CD14-positive monocyte (primary cell): ENCODE results near the gene HLA-DPA1. TPM values are rescaled to one million over a fixed set of nuclear protein-coding genes. Genes with fewer than 3 reads are reported as not detected.

Experiments
- DNase-seq, 3 donors: peaks; one replicate each; pipeline ENCODE4 v3.0.0-alpha.2; 2011 to 2022
- H2AFZ ChIP-seq: 2 replicates; pipeline ENCODE4 v1.6.0; 2012; ENCODE audit warnings: mild to moderate bottlenecking, low read depth, low read length, inconsistent platforms; ENCODE audit not compliant: insufficient read depth, poor library complexity, severe bottlenecking
- H3K27ac ChIP-seq, 2 donors: 1 replicate in 1 of 2; 2 replicates in 1 of 2; pipeline ENCODE4 v1.5.1; 2012 to 2013; ENCODE audit warnings: low read length in 2 of 2, control low read depth in 1 of 2, inconsistent platforms in 1 of 2, low read depth in 1 of 2, mild to moderate bottlenecking in 1 of 2
- H3K27me3 ChIP-seq, 2 donors: one replicate each; pipeline versions ENCODE4 v1.6.0 to v1.6.1; 2011 to 2013; ENCODE audit warnings: low read length in 2 of 2; ENCODE audit not compliant: control insufficient read depth in 2 of 2, insufficient read depth in 2 of 2
- H3K36me3 ChIP-seq, 2 donors: replicated peaks in 1 of 2; 1 replicate in 1 of 2; 2 replicates in 1 of 2; pipeline versions ENCODE4 v1.5.1 to v1.6.1; 2012 to 2013; ENCODE audit warnings: low read length in 2 of 2, control low read depth in 1 of 2, inconsistent platforms in 1 of 2, mild to moderate bottlenecking in 1 of 2; ENCODE audit not compliant: insufficient read depth in 2 of 2, control insufficient read depth in 1 of 2
- H3K4me1 ChIP-seq, 2 donors: 1 replicate in 1 of 2; 2 replicates in 1 of 2; pipeline versions ENCODE4 v1.5.1 to v1.6.1; 2012 to 2013; ENCODE audit warnings: low read length in 2 of 2, control low read depth in 1 of 2, inconsistent platforms in 1 of 2, mild to moderate bottlenecking in 1 of 2, moderate library complexity in 1 of 2; ENCODE audit not compliant: insufficient read depth in 2 of 2, control insufficient read depth in 1 of 2
- H3K4me2 ChIP-seq: replicated peaks from 2 replicates; pipeline ENCODE3; 2012; ENCODE audit warnings: low read length, moderate library complexity, mild to moderate bottlenecking; ENCODE audit not compliant: poor library complexity, severe bottlenecking; ENCODE audit errors: extremely low read depth
- H3K4me3 ChIP-seq, 3 experiments: fragments of 200-600 bp in 1 of 3; sonication (generic) in 1 of 3; replicated peaks in 1 of 3; 1 replicate in 2 of 3; 2 replicates in 1 of 3; pipeline ENCODE4 v1.5.1; 2011 to 2013; ENCODE audit warnings: low read length in 3 of 3, mild to moderate bottlenecking in 3 of 3, control low read depth in 2 of 3, low read depth in 2 of 3, inconsistent platforms in 1 of 3, moderate library complexity in 1 of 3
- H3K79me2 ChIP-seq: 2 replicates; pipeline ENCODE4 v1.6.0; 2012; ENCODE audit warnings: mild to moderate bottlenecking, control low read depth, inconsistent platforms, low read length, moderate library complexity; ENCODE audit not compliant: insufficient read depth
- H3K9ac ChIP-seq: 2 replicates; pipeline ENCODE4 v1.6.0; 2017; ENCODE audit warnings: low read length, mild to moderate bottlenecking; ENCODE audit not compliant: insufficient read depth, poor library complexity, severe bottlenecking
- H3K9me3 ChIP-seq, 2 donors: replicated peaks in 1 of 2; 1 replicate in 1 of 2; 2 replicates in 1 of 2; pipeline versions ENCODE4 v1.5.1 to v1.6.1; 2012 to 2013; ENCODE audit warnings: low read length in 2 of 2, control low read depth in 1 of 2; ENCODE audit not compliant: control insufficient read depth in 1 of 2, insufficient read depth in 1 of 2
- H4K20me1 ChIP-seq: 2 replicates; pipeline ENCODE4 v1.6.0; 2012; ENCODE audit warnings: mild to moderate bottlenecking, low read length, control low read depth, moderate library complexity; ENCODE audit not compliant: insufficient read depth
- H3K27ac Mint-ChIP-seq, 7 donors: one replicate each; pipeline ENCODE4 v1.8.0; 2020; ENCODE audit warnings: mild to moderate bottlenecking in 7 of 7, mixed read lengths in 7 of 7, moderate library complexity in 6 of 7, inconsistent platforms in 2 of 7
- H3K27me3 Mint-ChIP-seq, 3 donors: one replicate each; pipeline ENCODE4 v1.8.0; 2021 to 2022; ENCODE audit warnings: low read depth in 3 of 3, mild to moderate bottlenecking in 3 of 3, mixed read lengths in 3 of 3, moderate library complexity in 3 of 3, inconsistent platforms in 1 of 3
- H3K36me3 Mint-ChIP-seq, 2 donors: one replicate each; pipeline ENCODE4 v1.8.0; 2020; ENCODE audit warnings: mixed read lengths in 2 of 2, inconsistent platforms in 1 of 2, mild to moderate bottlenecking in 1 of 2
- H3K4me1 Mint-ChIP-seq: one replicate; pipeline ENCODE4 v1.8.0; 2020; ENCODE audit warnings: mild to moderate bottlenecking, mixed read lengths
- H3K4me3 Mint-ChIP-seq, 2 donors: one replicate each; pipeline ENCODE4 v1.8.0; 2020; ENCODE audit warnings: mild to moderate bottlenecking in 2 of 2, mixed read lengths in 2 of 2, moderate library complexity in 1 of 2
- H3K9me3 Mint-ChIP-seq, 7 donors: one replicate each; pipeline ENCODE4 v1.8.0; 2020 to 2022; ENCODE audit warnings: mixed read lengths in 7 of 7, mild to moderate bottlenecking in 6 of 7, moderate library complexity in 6 of 7, inconsistent platforms in 2 of 7
- CTCF ChIP-seq: fragments of 200-600 bp; IDR thresholded peaks from one replicate; pipeline ENCODE4 v1.8.0; 2022; ENCODE audit warnings: antibody characterized with exemption, mild to moderate bottlenecking
- WGBS: methylation state at CpG from one replicate; pipeline ENCODE4 v1.1.5; 2013; ENCODE audit warnings: missing lambda C conversion rate; ENCODE audit not compliant: insufficient coverage; 5-methylcytosine and 5-hydroxymethylcytosine counted together
- intact Hi-C, 2 donors: fragments of 100-400 bp; cut with micrococcal nuclease; formaldehyde crosslinking; loops; one replicate each; pipeline versions ENCODE4 v1.15.0 to v1.15.1; 2023
- polyA plus RNA-seq, 3 donors: library from polyadenylated mRNA; depleted of rRNA in 1 of 3; unstranded in 2 of 3; stranded (reverse) in 1 of 3; fragments of 300-500 nt in 2 of 3; fragments of >200 nt in 1 of 3; fragmentation: Illumina TruSeq in 2 of 3; gene quantifications; 1 replicate in 2 of 3; 2 replicates in 1 of 3; pipeline ENCODE4 v1.2.3, GENCODE V29; 2012 to 2021

The HLA-DPA1 gene
- polyA plus RNA-seq, 3 donors, result 578 to 1,024 (median 796) TPM

GRCh38 chr6:33040157-33040556, 33.3 kb downstream of the HLA-DPA1 start:
- Histone ChIP-seq H3K36me3 (no peaks in the 10 kb centered on the region), H4K20me1 (no peaks in the 10 kb centered on the region), H3K4me1 (peaks cover 0 to 2% of the 10 kb centered on the region in 2 donors), H3K27me3 (no peaks in the 10 kb centered on the region), H3K27ac (no peak overlapping the region), H3K4me2 (no peak overlapping the region), H3K9me3 (no peaks in the 10 kb centered on the region), H3K79me2 (no peaks in the 10 kb centered on the region), H2AFZ (no peak overlapping the region), H3K4me3 (no peak overlapping the region), H3K9ac (no peak overlapping the region)
- DNase-seq, result no peak
- no peak overlapping the region for H3K27ac Mint-ChIP-seq
- peaks cover 0 to 4% (median 0%) of the 10 kb centered on the region in 3 donors for H3K27me3 Mint-ChIP-seq
- H3K4me1 Mint-ChIP-seq, result no peaks in the 10 kb centered on the region
- no peaks in the 10 kb centered on the region for H3K36me3 Mint-ChIP-seq
- no CpG with 5 or more reads among the region's 2 CpGs for WGBS
- no peak for TF ChIP-seq CTCF
- H3K9me3 Mint-ChIP-seq, result peaks cover 0 to 19% (median 10%) of the 10 kb centered on the region in 7 donors
- no peak overlapping the region for H3K4me3 Mint-ChIP-seq
- intact Hi-C loops, result no loop called here

GRCh38 chr6:33036535-33036934, 36.9 kb downstream of the HLA-DPA1 start:
- no CpG with 5 or more reads among the region's 1 CpG for WGBS
- Histone ChIP-seq H3K4me3 (no peak overlapping the region), H3K9ac (no peak overlapping the region), H3K36me3 (no peaks in the 10 kb centered on the region), H3K79me2 (no peaks in the 10 kb centered on the region), H3K4me1 (peaks cover 0 to 2% of the 10 kb centered on the region in 2 donors), H3K9me3 (peaks cover 0 to 2% of the 10 kb centered on the region in 2 donors), H3K4me2 (no peak overlapping the region), H3K27me3 (no peaks in the 10 kb centered on the region), H4K20me1 (no peaks in the 10 kb centered on the region), H3K27ac (no peak overlapping the region), H2AFZ (no peak overlapping the region)
- no peak overlapping the region for H3K4me3 Mint-ChIP-seq
- H3K9me3 Mint-ChIP-seq, result peaks cover 5 to 19% (median 10%) of the 10 kb centered on the region in 7 donors
- H3K4me1 Mint-ChIP-seq, result no peaks in the 10 kb centered on the region
- DNase-seq, result no peak
- intact Hi-C loops, result no loop called here
- H3K27me3 Mint-ChIP-seq, result peaks cover 0 to 7% (median 0%) of the 10 kb centered on the region in 3 donors
- TF ChIP-seq CTCF, result no peak
- no peaks in the 10 kb centered on the region for H3K36me3 Mint-ChIP-seq
- no peak overlapping the region for H3K27ac Mint-ChIP-seq
